ENCODE measurements around the gene PA2G4. TPM values are rescaled to one million over a fixed set of nuclear protein-coding genes. Genes with fewer than 3 reads are reported as not detected.

The PA2G4 gene
- total and polyA plus RNA-seq, 7 donors: 75.3 to 258 (median 115) TPM

Other genes starting within 250 kb of the PA2G4 start
- 10 to 100 TPM; 14.6 to 20.6 (median 18.0) TPM for gene PYM1, start 176.7 kb upstream of the PA2G4 start, total RNA-seq
- 10 to 100 TPM; 19.0 to 39.8 (median 26.1) TPM for gene PYM1, start 176.7 kb upstream of the PA2G4 start, polyA plus RNA-seq
- gene DGKA, start 173.4 kb upstream of the PA2G4 start, total RNA-seq: 1 to 10 TPM; 4.3 to 5.4 (median 4.9) TPM
- 1 to 10 TPM; 2.0 to 2.6 (median 2.0) TPM for gene DGKA, start 173.4 kb upstream of the PA2G4 start, polyA plus RNA-seq
- gene PMEL, start 138.5 kb upstream of the PA2G4 start, total RNA-seq: under 1 TPM in 1 of 4 donors, not detected in 3; 0.37 TPM
- under 1 TPM; 0.14 to 0.23 (median 0.20) TPM for gene PMEL, start 138.5 kb upstream of the PA2G4 start, polyA plus RNA-seq
- 10 to 100 TPM in 1 of 4 donors, 1 to 10 TPM in 3; 6.3 to 12.0 (median 7.9) TPM for gene CDK2, start 137.7 kb upstream of the PA2G4 start, total RNA-seq
- gene CDK2, start 137.7 kb upstream of the PA2G4 start, polyA plus RNA-seq: 10 to 100 TPM in 2 of 3 donors, 1 to 10 TPM in 1; 5.1 to 13.9 (median 10.2) TPM
- gene RAB5B, start 130.5 kb upstream of the PA2G4 start, total RNA-seq: 100 to 1,000 TPM in 2 of 4 donors, 10 to 100 TPM in 2; 92.8 to 107 (median 103) TPM
- gene RAB5B, start 130.5 kb upstream of the PA2G4 start, polyA plus RNA-seq: 10 to 100 TPM; 36.8 to 83.6 (median 52.1) TPM
- gene SUOX, start 107.3 kb upstream of the PA2G4 start, total RNA-seq: 10 to 100 TPM; 12.1 to 24.6 (median 15.6) TPM
- 10 to 100 TPM; 13.8 to 25.5 (median 15.5) TPM for gene SUOX, start 107.3 kb upstream of the PA2G4 start, polyA plus RNA-seq
- 1 to 10 TPM; 5.9 to 8.2 (median 8.1) TPM for gene IKZF4, start 83.5 kb upstream of the PA2G4 start, total RNA-seq
- 1 to 10 TPM; 1.6 to 5.2 (median 2.3) TPM for gene IKZF4, start 83.5 kb upstream of the PA2G4 start, polyA plus RNA-seq
- 10 to 100 TPM; 16.6 to 49.8 (median 23.6) TPM for gene RPS26, start 62.6 kb upstream of the PA2G4 start, total RNA-seq
- gene RPS26, start 62.6 kb upstream of the PA2G4 start, polyA plus RNA-seq: 1,000 to 10,000 TPM in 1 of 3 donors, 100 to 1,000 TPM in 2; 712 to 1,360 (median 853) TPM
- gene ERBB3, start 24.4 kb upstream of the PA2G4 start, total RNA-seq: 1 to 10 TPM in 2 of 4 donors, under 1 TPM in 2; 0.71 to 3.9 (median 1.3) TPM
- under 1 TPM; 0.13 to 0.26 (median 0.26) TPM for gene ERBB3, start 24.4 kb upstream of the PA2G4 start, polyA plus RNA-seq
- 1,000 to 10,000 TPM; 2,052 to 2,475 (median 2,223) TPM for gene RPL41, start 12.1 kb downstream of the PA2G4 start, total RNA-seq
- 1,000 to 10,000 TPM; 3,632 to 4,096 (median 3,726) TPM for gene RPL41, start 12.1 kb downstream of the PA2G4 start, polyA plus RNA-seq
- 10 to 100 TPM in 1 of 4 donors, 1 to 10 TPM in 3; 5.0 to 10.3 (median 6.6) TPM for gene ZC3H10, start 13.7 kb downstream of the PA2G4 start, total RNA-seq
- 1 to 10 TPM; 3.5 to 7.8 (median 4.5) TPM for gene ZC3H10, start 13.7 kb downstream of the PA2G4 start, polyA plus RNA-seq
- gene ESYT1, start 23.7 kb downstream of the PA2G4 start, total RNA-seq: 10 to 100 TPM; 36.7 to 57.4 (median 44.4) TPM
- 10 to 100 TPM; 20.2 to 40.6 (median 21.0) TPM for gene ESYT1, start 23.7 kb downstream of the PA2G4 start, polyA plus RNA-seq
- gene MYL6B, start 48.0 kb downstream of the PA2G4 start, total RNA-seq: 1,000 to 10,000 TPM in 1 of 4 donors, 100 to 1,000 TPM in 3; 113 to 2,222 (median 606) TPM
- 100 to 1,000 TPM; 151 to 786 (median 413) TPM for gene MYL6B, start 48.0 kb downstream of the PA2G4 start, polyA plus RNA-seq
- 100 to 1,000 TPM; 216 to 395 (median 291) TPM for gene MYL6, start 53.8 kb downstream of the PA2G4 start, total RNA-seq
- gene MYL6, start 53.8 kb downstream of the PA2G4 start, polyA plus RNA-seq: 100 to 1,000 TPM; 384 to 711 (median 489) TPM
- gene SMARCC2, start 84.9 kb downstream of the PA2G4 start, total RNA-seq: 10 to 100 TPM; 49.8 to 78.7 (median 69.7) TPM
- 10 to 100 TPM; 16.5 to 46.1 (median 26.5) TPM for gene SMARCC2, start 84.9 kb downstream of the PA2G4 start, polyA plus RNA-seq
- 10 to 100 TPM; 22.4 to 41.7 (median 34.8) TPM for gene RNF41, start 117.4 kb downstream of the PA2G4 start, total RNA-seq
- 10 to 100 TPM; 21.9 to 54.9 (median 22.9) TPM for gene RNF41, start 117.4 kb downstream of the PA2G4 start, polyA plus RNA-seq
- 10 to 100 TPM; 27.2 to 32.1 (median 29.8) TPM for gene NABP2, start 119.8 kb downstream of the PA2G4 start, total RNA-seq
- gene NABP2, start 119.8 kb downstream of the PA2G4 start, polyA plus RNA-seq: 10 to 100 TPM; 27.1 to 65.7 (median 31.0) TPM
- gene SLC39A5, start 125.5 kb downstream of the PA2G4 start, total RNA-seq: not detected
- gene SLC39A5, start 125.5 kb downstream of the PA2G4 start, polyA plus RNA-seq: under 1 TPM in 2 of 3 donors, not detected in 1; 0.16 to 0.23 TPM
- 10 to 100 TPM; 14.2 to 37.5 (median 21.5) TPM for gene ANKRD52, start 153.8 kb downstream of the PA2G4 start, total RNA-seq
- gene ANKRD52, start 153.8 kb downstream of the PA2G4 start, polyA plus RNA-seq: 10 to 100 TPM in 1 of 3 donors, 1 to 10 TPM in 2; 5.7 to 33.6 (median 6.5) TPM
- 10 to 100 TPM; 24.3 to 86.6 (median 54.7) TPM for gene COQ10A, start 162.4 kb downstream of the PA2G4 start, total RNA-seq
- gene COQ10A, start 162.4 kb downstream of the PA2G4 start, polyA plus RNA-seq: 100 to 1,000 TPM in 1 of 3 donors, 10 to 100 TPM in 2; 16.2 to 105 (median 63.5) TPM
- 100 to 1,000 TPM; 317 to 601 (median 394) TPM for gene CS, start 195.8 kb downstream of the PA2G4 start, total RNA-seq
- 100 to 1,000 TPM; 194 to 269 (median 216) TPM for gene CS, start 195.8 kb downstream of the PA2G4 start, polyA plus RNA-seq
- 10 to 100 TPM; 32.8 to 40.2 (median 33.8) TPM for gene CNPY2, start 211.4 kb downstream of the PA2G4 start, total RNA-seq
- 10 to 100 TPM; 45.4 to 73.5 (median 65.0) TPM for gene CNPY2, start 211.4 kb downstream of the PA2G4 start, polyA plus RNA-seq
- gene PAN2, start 229.4 kb downstream of the PA2G4 start, total RNA-seq: 10 to 100 TPM; 22.1 to 37.5 (median 28.7) TPM
- 10 to 100 TPM; 17.3 to 28.7 (median 17.4) TPM for gene PAN2, start 229.4 kb downstream of the PA2G4 start, polyA plus RNA-seq
- under 1 TPM in 1 of 4 donors, not detected in 3; 0.32 TPM for gene IL23A, start 234.3 kb downstream of the PA2G4 start, total RNA-seq
- gene IL23A, start 234.3 kb downstream of the PA2G4 start, polyA plus RNA-seq: under 1 TPM in 2 of 3 donors, not detected in 1; 0.57 to 0.68 TPM

All from psoas muscle (tissue), 7 donors.